Tibial nerve (tissue), 4 donors: ENCODE data around the gene UBE2G2. TPM values are rescaled to one million over a fixed set of nuclear protein-coding genes. Genes with fewer than 3 reads are reported as not detected.

Experiments used
- DNase-seq, 2 donors: peaks; one replicate each; pipeline ENCODE4 v3.0.0-alpha.2; 2019; ENCODE audit warnings: low spot score in 2 of 2
- H3K27ac ChIP-seq, 4 donors: fragments of 200-600 bp; sonication (generic) in 3 of 4; one replicate each; pipeline ENCODE4 v1.5.1; 2017 to 2019; ENCODE audit warnings: mild to moderate bottlenecking in 1 of 4
- H3K27me3 ChIP-seq, 2 donors: fragments of 200-600 bp; sonication (generic) in 1 of 2; one replicate each; pipeline versions ENCODE4 v1.5.1 to v1.6.0; 2017 to 2019
- H3K36me3 ChIP-seq, 3 donors: fragments of 200-600 bp; sonication (generic); one replicate each; pipeline ENCODE4 v1.5.1; 2018 to 2019
- H3K4me1 ChIP-seq, 4 donors: fragments of 200-600 bp; sonication (generic) in 3 of 4; one replicate each; pipeline ENCODE4 v1.5.1; 2017 to 2019
- H3K4me3 ChIP-seq, 4 donors: fragments of 200-600 bp; sonication (generic) in 3 of 4; one replicate each; pipeline ENCODE4 v1.5.1; 2017 to 2019; ENCODE audit warnings: mild to moderate bottlenecking in 1 of 4, moderate library complexity in 1 of 4
- H3K9me3 ChIP-seq, 4 donors: fragments of 200-600 bp; sonication (generic) in 3 of 4; one replicate each; pipeline ENCODE4 v1.5.1; 2017 to 2019
- EP300 ChIP-seq, 2 donors: sonication (generic); formaldehyde crosslinking; IDR thresholded peaks; one replicate each; pipeline ENCODE4 v1.6.1; 2017; ENCODE audit warnings: antibody characterized with exemption in 2 of 2, mild to moderate bottlenecking in 1 of 2
- POLR2A ChIP-seq, 2 donors: fragments of 450-650 bp; IDR thresholded peaks; one replicate each; pipeline ENCODE4 v1.6.1; 2017; ENCODE audit warnings: antibody characterized with exemption in 2 of 2, mild to moderate bottlenecking in 2 of 2, moderate library complexity in 2 of 2
- WGBS, 2 donors: methylation state at CpG; one replicate each; pipeline ENCODE4 v1.1.5; 2018; 5-methylcytosine and 5-hydroxymethylcytosine counted together
- total RNA-seq, 4 donors: library from RNA; depleted of rRNA; stranded (reverse); fragments of >200 nt; gene quantifications; one replicate each; pipeline ENCODE4 v1.1.0, GENCODE V29; 2016
- TF ChIP-seq, protein P1 (sequence below), 5 experiments: fragments of 200-600 bp in 3 of 5; fragments of 450-650 bp in 2 of 5; sonication (generic) in 3 of 5; IDR thresholded peaks; one replicate each; pipeline ENCODE4 v1.5.1; 2016 to 2019; ENCODE audit warnings: antibody characterized with exemption in 5 of 5, mild to moderate bottlenecking in 3 of 5, moderate library complexity in 2 of 5

Gene UBE2G2
- total RNA-seq, 4 donors from 2014 or later = 89.4 to 165 (median 99.3) TPM

DNA sequence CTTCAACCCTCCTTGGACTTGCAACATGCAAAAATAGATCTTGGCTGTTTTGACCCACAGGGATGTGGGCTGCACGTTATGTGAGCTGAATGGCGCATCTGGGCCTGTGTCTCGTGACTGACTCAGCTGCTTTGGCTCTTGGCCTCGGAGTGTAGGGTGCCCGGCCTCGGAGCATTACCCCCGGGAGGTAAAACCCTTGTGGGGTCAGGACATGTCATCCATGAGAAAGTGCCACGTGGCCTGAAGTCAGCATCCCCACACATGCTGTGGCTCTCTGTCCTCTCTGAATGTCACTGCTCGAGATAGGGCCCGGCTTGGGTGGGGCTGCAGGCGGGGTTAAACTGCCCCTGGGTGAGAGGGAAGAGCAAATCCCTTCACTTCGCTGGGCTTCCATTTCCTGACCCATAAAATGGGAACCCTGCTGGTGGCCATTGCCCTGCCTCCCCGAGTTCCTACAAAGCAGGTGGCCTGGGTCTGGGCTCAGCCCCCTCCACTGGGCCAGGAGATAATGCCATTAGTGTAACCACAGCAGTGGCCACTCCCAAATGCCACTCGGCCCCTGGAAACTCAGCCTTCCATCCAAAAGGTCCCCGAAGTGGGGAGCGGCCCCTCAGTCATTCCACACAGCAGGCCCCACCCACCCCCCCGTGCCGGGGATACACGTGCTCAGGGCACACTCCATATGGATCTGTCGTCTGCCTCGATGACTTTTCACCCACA lies 67.4 kb downstream of the UBE2G2 start:
- H3K4me3 ChIP-seq = no peak overlapping the region
- peaks cover 0 to 48% (median 9%) of the 10 kb centered on the region in 4 donors for H3K9me3 ChIP-seq
- H3K27ac ChIP-seq = no peak overlapping the region
- TF ChIP-seq, protein P1, sequence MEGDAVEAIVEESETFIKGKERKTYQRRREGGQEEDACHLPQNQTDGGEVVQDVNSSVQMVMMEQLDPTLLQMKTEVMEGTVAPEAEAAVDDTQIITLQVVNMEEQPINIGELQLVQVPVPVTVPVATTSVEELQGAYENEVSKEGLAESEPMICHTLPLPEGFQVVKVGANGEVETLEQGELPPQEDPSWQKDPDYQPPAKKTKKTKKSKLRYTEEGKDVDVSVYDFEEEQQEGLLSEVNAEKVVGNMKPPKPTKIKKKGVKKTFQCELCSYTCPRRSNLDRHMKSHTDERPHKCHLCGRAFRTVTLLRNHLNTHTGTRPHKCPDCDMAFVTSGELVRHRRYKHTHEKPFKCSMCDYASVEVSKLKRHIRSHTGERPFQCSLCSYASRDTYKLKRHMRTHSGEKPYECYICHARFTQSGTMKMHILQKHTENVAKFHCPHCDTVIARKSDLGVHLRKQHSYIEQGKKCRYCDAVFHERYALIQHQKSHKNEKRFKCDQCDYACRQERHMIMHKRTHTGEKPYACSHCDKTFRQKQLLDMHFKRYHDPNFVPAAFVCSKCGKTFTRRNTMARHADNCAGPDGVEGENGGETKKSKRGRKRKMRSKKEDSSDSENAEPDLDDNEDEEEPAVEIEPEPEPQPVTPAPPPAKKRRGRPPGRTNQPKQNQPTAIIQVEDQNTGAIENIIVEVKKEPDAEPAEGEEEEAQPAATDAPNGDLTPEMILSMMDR (IDR thresholded peaks at IDR 0.05) = no peak
- TF ChIP-seq EP300 (IDR thresholded peaks at IDR 0.05) (no peak), POLR2A (IDR thresholded peaks at IDR 0.05) (no peak)
- no peaks in the 10 kb centered on the region for H3K36me3 ChIP-seq
- DNase-seq = no peak
- no peaks in the 10 kb centered on the region for H3K27me3 ChIP-seq
- no peaks in the 10 kb centered on the region for H3K4me1 ChIP-seq
- WGBS, 2 donors = 86 to 90% methylated on average over 19 to 20 of the region's 21 CpGs

DNA sequence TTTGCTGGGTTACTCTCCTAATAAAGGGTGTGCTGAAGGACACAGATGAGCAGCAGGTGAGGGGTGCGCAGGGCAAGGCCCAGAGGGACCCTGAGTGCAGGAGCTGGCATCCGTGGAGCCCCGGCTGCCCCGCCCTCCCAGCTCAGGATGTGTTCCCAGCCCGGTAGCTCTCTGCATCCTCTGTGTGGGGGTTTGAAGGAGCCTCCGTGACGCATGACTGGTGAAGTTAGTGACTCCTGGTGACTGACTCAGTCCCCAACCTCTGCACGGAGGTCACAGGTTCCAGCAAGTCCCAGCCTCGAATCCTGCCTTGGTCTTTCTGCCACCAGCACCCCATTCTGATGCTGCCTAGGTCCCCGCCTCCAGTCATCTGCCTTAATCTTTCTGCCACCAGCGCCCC lies 68.7 kb downstream of the UBE2G2 start:
- TF ChIP-seq, protein P1 (IDR thresholded peaks at IDR 0.05) = no peak
- no peak for TF ChIP-seq EP300 (IDR thresholded peaks at IDR 0.05)
- no peak for TF ChIP-seq POLR2A (IDR thresholded peaks at IDR 0.05)
- Histone ChIP-seq H3K27ac (no peak overlapping the region), H3K4me3 (no peak overlapping the region), H3K27me3 (peaks cover 0 to 1% of the 10 kb centered on the region in 2 donors), H3K9me3 (peaks cover 0 to 36% (median 3%) of the 10 kb centered on the region in 4 donors), H3K4me1 (no peaks in the 10 kb centered on the region), H3K36me3 (no peaks in the 10 kb centered on the region)
- no peak for DNase-seq
- 80 to 85% methylated on average over 11 of the region's 11 CpGs for WGBS, 2 donors

DNA sequence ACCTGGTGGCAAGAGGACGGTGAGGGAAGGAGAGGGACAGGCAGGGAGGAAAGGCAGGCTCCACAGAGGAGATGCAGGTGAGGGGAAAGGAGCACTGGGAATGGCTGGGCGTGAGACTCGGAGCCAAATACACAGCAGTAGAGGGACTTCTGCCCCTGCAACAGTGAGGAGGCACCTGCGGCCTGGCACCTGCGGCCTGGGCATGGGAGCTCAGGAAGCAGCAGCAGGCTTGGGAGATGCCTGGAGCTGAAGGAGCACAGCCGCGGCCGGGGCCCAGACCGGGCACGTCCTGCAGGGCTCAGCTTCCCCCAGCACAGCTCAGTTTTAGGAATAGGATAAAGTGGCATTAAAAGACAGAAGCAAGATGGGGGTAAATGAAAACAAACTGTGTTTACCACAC lies 69.4 kb downstream of the UBE2G2 start:
- Histone ChIP-seq H3K9me3 (peaks cover 0 to 29% (median 0%) of the 10 kb centered on the region in 4 donors), H3K27ac (no peak overlapping the region), H3K36me3 (no peaks in the 10 kb centered on the region), H3K4me3 (no peak overlapping the region), H3K4me1 (no peaks in the 10 kb centered on the region), H3K27me3 (peaks cover 0 to 6% of the 10 kb centered on the region in 2 donors)
- DNase-seq = no peak
- no peak for TF ChIP-seq POLR2A (IDR thresholded peaks at IDR 0.05)
- no peak for TF ChIP-seq EP300 (IDR thresholded peaks at IDR 0.05)
- TF ChIP-seq, protein P1 (IDR thresholded peaks at IDR 0.05) = no peak
- WGBS, 2 donors = 91 to 94% methylated on average over 10 of the region's 10 CpGs

DNA sequence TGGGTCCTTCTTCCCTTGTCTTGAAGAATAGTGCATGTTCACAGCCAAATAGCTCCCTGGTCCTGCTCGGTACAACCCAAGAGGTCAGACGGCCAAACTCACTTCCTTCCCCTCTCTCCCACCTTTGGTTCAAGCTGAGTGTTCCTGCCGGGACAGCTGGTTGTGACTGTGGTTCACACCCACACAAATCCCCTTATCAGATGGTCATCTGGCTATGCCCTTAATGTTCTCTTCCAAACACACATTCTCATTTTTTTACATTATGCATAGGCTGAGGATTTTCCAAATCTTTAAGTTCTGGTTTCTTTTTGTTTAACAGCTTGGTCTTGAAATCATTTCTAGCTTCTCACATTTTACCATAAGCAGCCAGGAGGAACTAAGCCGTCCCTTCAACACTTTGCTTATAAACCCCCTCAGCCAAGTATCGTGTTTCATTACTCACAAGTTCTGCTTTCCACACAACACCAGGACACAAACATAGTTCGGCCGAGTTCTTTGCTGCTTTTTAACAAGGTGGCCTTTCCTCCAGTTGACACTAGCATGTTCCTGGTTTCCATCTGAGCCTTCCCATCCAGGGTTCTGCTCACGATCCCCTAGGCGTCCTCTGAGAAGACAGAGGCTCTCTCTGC lies 70.6 kb downstream of the UBE2G2 start:
- WGBS, 2 donors = 69 to 71% methylated on average over 9 of the region's 9 CpGs
- DNase-seq = no peak

More for the DNA sequence above, 70.6 kb downstream of the UBE2G2 start:
- Histone ChIP-seq H3K9me3 (peaks cover 0 to 17% (median 0%) of the 10 kb centered on the region in 4 donors), H3K27ac (no peak overlapping the region), H3K27me3 (peaks cover 0 to 12% of the 10 kb centered on the region in 2 donors), H3K4me3 (no peak overlapping the region), H3K4me1 (no peaks in the 10 kb centered on the region), H3K36me3 (no peaks in the 10 kb centered on the region)
- no peak for TF ChIP-seq POLR2A (IDR thresholded peaks at IDR 0.05)
- no peak for TF ChIP-seq EP300 (IDR thresholded peaks at IDR 0.05)
- TF ChIP-seq, protein P1 (IDR thresholded peaks at IDR 0.05) = no peak
